CD4-positive, alpha-beta T cell treated with Interferon gamma for 1 hour (primary cell): ENCODE data around the gene ECSCR.
A peak's percentile ranks its signal among the peaks of the same experiment; 100 is the strongest.
"Not testable (repeated sequence)": the region's sequence is repeated elsewhere in the genome, so short reads cannot be mapped to it uniquely, and the experiment has no call there.

Source experiments
- DNase-seq: peaks from one replicate; pipeline ENCODE4 v3.0.0-alpha.2; 2020

ECSCR gene

DNA sequence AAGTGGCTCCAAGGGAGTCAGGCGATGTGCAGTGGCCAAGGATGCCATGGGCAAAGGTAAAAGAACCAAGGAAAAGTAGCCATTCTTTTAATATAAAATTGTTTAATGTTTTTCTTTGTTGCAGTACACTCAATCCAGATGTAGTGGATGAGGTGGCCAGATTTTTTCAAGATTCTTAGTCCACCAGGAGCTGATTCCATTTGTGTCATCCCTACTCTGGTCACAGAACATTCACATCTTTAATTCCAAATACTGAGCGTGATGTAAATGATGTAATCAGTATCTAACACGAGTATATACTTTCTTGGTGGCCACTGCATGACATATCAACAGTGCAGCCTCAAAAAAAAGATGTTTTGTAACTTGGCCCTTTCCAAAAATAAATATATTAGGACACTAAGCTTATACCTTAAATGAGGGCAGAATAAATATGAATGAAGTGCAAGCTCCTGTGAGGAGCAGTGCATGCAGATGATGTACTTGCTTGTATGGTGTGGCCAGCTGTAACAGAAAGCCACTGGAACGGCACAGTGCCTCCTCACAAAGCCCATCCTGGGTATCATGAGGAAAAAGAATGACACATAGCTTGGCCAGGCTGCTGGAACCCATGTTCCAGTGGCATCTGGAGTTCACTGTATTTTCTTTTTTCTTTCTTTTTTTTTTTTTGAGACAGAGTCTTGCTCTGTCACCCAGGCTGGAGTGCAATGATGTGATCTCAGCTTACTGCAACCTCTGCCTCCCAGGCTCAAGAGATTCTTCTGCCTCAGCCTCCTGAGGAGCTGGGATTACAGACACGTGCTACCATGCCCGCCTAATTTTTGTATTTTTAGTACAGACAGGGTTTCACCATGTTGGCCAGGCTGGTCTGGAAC lies 52.2 kb downstream of the ECSCR start:
- no peak for DNase-seq

DNA sequence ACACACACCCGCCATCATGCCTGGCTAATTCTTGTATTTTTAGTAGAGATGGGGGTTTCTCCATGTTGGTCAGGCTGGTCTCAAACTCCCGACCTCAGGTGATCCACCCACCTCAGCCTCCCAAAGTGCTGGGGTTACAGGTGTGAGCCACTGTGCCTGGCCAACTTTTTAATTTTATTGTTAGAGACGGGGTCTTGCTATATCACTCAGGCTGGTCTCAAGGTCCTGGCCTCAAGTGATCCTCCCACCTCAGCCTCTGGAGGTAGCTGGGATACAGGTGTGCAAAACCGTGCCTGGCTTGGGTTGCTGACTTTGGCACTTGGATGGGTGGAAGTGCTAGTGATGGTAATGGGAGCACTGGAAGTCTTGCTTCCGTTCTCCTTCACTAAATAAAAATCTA lies 53.4 kb downstream of the ECSCR start:
- DNase-seq, result not testable (repeated sequence)

DNA sequence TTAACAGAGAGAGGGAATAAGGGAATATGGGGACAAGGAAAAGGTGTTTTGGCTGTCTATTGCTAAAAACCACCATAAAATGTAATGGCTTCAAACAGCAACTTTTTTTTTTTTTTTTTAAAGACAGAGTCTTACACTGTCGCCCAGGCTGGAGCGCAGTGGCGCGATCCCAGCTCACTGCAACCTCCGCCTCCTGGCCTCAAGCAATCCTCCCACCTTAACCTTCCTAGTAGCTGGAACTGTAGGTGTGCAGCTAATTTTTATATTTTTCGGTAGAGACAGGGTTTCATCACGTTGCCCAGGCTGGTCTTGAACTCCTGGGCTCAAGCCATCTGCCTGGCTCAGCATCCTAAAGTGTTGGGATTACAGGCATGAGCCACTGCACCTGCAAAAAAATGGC lies 54.4 kb downstream of the ECSCR start:
- no peak for DNase-seq

- no peak for DNase-seq
These were observed 55.0 kb downstream of the ECSCR start for GRCh38 chr5:139407517-139407916.

DNA sequence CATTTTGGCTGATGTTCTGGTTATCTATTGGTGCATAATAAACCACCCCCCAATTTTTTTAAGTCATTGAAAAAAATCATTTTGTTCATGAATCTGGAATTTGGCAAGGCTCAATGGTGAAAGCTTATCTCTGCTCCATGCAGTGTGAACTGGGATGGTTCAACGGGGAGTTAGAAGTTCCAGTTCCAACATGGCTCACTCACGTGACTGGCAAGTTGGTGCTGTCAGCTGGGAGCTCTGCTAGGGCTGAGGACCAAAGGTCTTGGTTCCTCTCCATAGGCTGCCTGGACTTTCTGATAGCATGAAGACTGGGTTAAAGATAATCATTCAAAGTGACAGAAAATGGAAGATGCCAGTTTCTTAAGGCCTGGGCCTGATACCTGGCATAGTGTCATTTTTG lies 55.6 kb downstream of the ECSCR start:
- no peak for DNase-seq

- no peak for DNase-seq
These were observed 58.1 kb downstream of the ECSCR start for GRCh38 chr5:139404484-139404840.

GRCh38 chr5:139403787-139404483 lies 58.6 kb downstream of the ECSCR start, which contains the start of gene SPATA24:
TSS of gene SPATA24 (minus strand) at chr5:139404089. CDS start at chr5:139404060, 29 bp downstream.
- peak; percentile 98 for DNase-seq

DNA sequence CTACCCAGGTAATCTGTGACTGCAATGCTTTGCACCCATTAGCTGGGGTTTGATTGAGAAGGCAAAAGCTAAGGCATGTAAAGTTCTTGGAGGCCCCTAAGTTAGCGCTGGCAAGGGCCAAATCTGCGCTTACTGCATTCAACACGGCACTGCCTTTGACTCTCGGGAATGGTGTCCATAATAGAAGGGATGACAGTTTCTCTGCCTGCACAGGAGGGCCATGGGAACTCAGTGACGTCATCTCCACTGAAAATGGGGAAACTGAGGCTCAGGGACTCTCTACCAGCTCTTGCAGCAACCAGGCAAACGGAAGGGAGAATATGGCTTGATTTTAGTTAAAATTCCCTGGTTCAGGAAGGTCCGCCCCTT lies 59.1 kb downstream of the ECSCR start:
- DNase-seq, result no peak

GRCh38 chr5:139402561-139403158 lies 59.9 kb downstream of the ECSCR start:
- peak; percentile 28 for DNase-seq

DNA sequence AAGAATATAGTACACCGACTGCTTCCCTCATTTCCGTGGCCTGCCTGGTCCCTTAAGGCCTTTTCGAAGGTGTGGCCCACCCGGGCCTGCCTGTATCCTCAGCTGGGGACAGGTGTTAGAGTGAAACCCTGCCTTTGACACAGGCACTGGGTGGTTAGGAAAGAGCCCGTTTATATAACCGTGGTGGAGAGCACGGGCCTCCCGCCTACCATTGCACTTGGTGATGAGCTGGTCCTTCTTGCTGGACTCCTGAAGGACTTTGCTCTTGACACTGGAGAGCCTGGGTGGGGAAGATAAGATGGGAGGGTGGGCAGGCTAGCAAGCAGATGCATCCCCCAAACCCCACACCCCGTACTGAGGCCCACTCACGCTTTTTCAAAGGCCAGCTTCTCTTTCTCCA lies 61.0 kb downstream of the ECSCR start:
- no peak for DNase-seq

DNA sequence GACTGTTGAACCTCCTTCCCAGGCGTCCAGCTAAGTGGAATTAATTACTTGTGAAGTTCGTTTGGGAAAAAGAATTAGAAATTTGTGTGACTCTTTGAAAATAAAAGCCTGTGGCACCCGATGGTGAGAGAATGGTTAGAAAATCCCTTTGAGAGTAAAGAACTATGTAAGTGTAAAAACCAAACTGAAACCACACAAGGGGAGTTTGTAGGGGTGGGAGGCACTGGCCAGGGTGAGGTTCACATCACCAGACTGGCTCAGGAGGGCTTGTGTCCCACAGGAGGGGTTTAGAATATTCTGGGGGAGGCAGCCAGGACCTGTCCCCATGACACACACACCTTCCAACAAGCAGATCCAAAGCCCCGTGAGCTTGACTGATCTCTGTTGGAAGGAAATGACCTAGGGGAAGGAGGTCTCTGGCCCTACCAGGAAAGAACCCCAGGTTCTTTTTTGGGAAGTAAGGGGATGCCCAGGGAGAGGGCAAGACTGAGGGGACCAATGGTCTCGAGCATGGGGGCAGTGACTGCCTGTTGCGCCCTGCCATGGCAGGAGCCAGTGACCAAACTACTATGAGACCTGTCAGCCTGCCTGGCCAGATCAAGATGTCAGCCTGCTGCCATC lies 62.9 kb downstream of the ECSCR start:
- no peak for DNase-seq
